Stimulated activated CD8-positive, alpha-beta memory T cell treated with anti-CD3 and anti-CD28 coated beads, Interleukin-7, amount 100 ng/mL, for 4 hours (primary cell): ENCODE results near the gene MEAF6.
A peak's percentile ranks its signal among the peaks of the same experiment; 100 is the strongest.
"Not testable (repeated sequence)": the region's sequence is repeated elsewhere in the genome, so short reads cannot be mapped to it uniquely, and the experiment has no call there.

Source experiments
- DNase-seq, 2 donors: peaks; one replicate each; pipeline ENCODE4 v3.0.0-alpha.2; 2020; ENCODE audit warnings: low read depth in 2 of 2

The MEAF6 gene

GRCh38 chr1:37532418-37533156 is 18.0 kb upstream of the MEAF6 start:
- not testable (repeated sequence) for DNase-seq

- not testable (repeated sequence) for DNase-seq
Observed at GRCh38 chr1:37529888-37530287, 15.3 kb upstream of the MEAF6 start.

GRCh38 chr1:37519613-37520012 is 5.0 kb upstream of the MEAF6 start:
- peak; percentile 13 for DNase-seq

GRCh38 chr1:37518929-37519328 is 4.4 kb upstream of the MEAF6 start:
- peak; percentile 35 to 39 for DNase-seq

- not testable (repeated sequence) for DNase-seq
Observed at GRCh38 chr1:37518241-37518640, 3.7 kb upstream of the MEAF6 start.

- no peak for DNase-seq
Observed at GRCh38 chr1:37517569-37517968, 3.0 kb upstream of the MEAF6 start.

GRCh38 chr1:37515185-37516034 is 844 bp upstream of the MEAF6 start:
- DNase-seq, result no peak

- DNase-seq, result peak; percentile 66 to 72
Observed at GRCh38 chr1:37513795-37514349, 694 bp downstream of the MEAF6 start.

GRCh38 chr1:37509181-37509580 is 5.4 kb downstream of the MEAF6 start:
- DNase-seq, result no peak

- no peak for DNase-seq
Observed at GRCh38 chr1:37506740-37507139, 7.8 kb downstream of the MEAF6 start.

GRCh38 chr1:37502791-37503190 is 11.8 kb downstream of the MEAF6 start:
- DNase-seq, result not testable (repeated sequence)

- DNase-seq, result no peak
Observed at GRCh38 chr1:37502104-37502503, 12.5 kb downstream of the MEAF6 start.

GRCh38 chr1:37501661-37502060 is 12.9 kb downstream of the MEAF6 start:
- DNase-seq, result no peak

GRCh38 chr1:37498872-37499617 is 15.5 kb downstream of the MEAF6 start:
- DNase-seq, result no peak

GRCh38 chr1:37497832-37498231 is 16.7 kb downstream of the MEAF6 start:
- no peak for DNase-seq

GRCh38 chr1:37495875-37496274 is 18.7 kb downstream of the MEAF6 start:
- DNase-seq, result no peak

- no peak for DNase-seq
Observed at GRCh38 chr1:37493336-37494098, 21.0 kb downstream of the MEAF6 start.

- no peak for DNase-seq
Observed at GRCh38 chr1:37487619-37487984, 27.0 kb downstream of the MEAF6 start.

- peak; percentile 56 to 61 for DNase-seq
Observed at GRCh38 chr1:37486680-37487618, 27.6 kb downstream of the MEAF6 start.
